NOMO-1 (cell line): ENCODE data around the gene RBM19.

Experiments
- DNase-seq, 2 experiments: peaks; one replicate each; lab custom pipeline; 2025; ENCODE audit not compliant: unreplicated experiment in 2 of 2; lab: John Stamatoyannopoulos, UW

RBM19 gene

GRCh38 chr12:113862590-113863454 is 103.3 kb downstream of the RBM19 start:
- DNase-seq: peak; percentile 80 to 84

- no peak for DNase-seq
Observed at GRCh38 chr12:113861708-113862312, 104.3 kb downstream of the RBM19 start.

- DNase-seq: peak; percentile 79 to 83
Observed at GRCh38 chr12:113860950-113861349, 105.2 kb downstream of the RBM19 start.

GRCh38 chr12:113860059-113860820 is 105.9 kb downstream of the RBM19 start:
- DNase-seq: no peak

GRCh38 chr12:113858841-113859386 is 107.2 kb downstream of the RBM19 start:
- DNase-seq: peak; percentile 34 to 46

GRCh38 chr12:113857371-113857770 is 108.8 kb downstream of the RBM19 start:
- DNase-seq: no peak

- DNase-seq: no peak
Observed at GRCh38 chr12:113855998-113856397, 110.1 kb downstream of the RBM19 start.

GRCh38 chr12:113854385-113855142 is 111.6 kb downstream of the RBM19 start:
- DNase-seq: no peak

- no peak for DNase-seq
Observed at GRCh38 chr12:113853491-113853890, 112.6 kb downstream of the RBM19 start.

- DNase-seq: no peak
Observed at GRCh38 chr12:113852695-113853490, 113.2 kb downstream of the RBM19 start.

- no peak for DNase-seq
Observed at GRCh38 chr12:113852264-113852663, 113.9 kb downstream of the RBM19 start.

GRCh38 chr12:113850309-113851056 is 115.6 kb downstream of the RBM19 start:
- DNase-seq: no peak

- no peak for DNase-seq
Observed at GRCh38 chr12:113847856-113848255, 118.3 kb downstream of the RBM19 start.

- DNase-seq: peak in 1 of 2 experiments; percentile 32
Observed at GRCh38 chr12:113846883-113847755, 119.0 kb downstream of the RBM19 start.

GRCh38 chr12:113845900-113846674 is 120.0 kb downstream of the RBM19 start:
- DNase-seq: no peak

GRCh38 chr12:113844495-113845210 is 121.5 kb downstream of the RBM19 start:
- DNase-seq: no peak

GRCh38 chr12:113842699-113843098 is 123.4 kb downstream of the RBM19 start:
- no peak for DNase-seq
